Measurements from ENCODE around the gene DEXI. TPM values are rescaled to one million over a fixed set of nuclear protein-coding genes. Genes with fewer than 3 reads are reported as not detected.

DEXI gene
- total and polyA plus RNA-seq, 2 of the 13 experiments (the other 11 are each of a cell fraction or from before 2014, with no cell fraction given) = 51.5 to 70.4 TPM

DNA sequence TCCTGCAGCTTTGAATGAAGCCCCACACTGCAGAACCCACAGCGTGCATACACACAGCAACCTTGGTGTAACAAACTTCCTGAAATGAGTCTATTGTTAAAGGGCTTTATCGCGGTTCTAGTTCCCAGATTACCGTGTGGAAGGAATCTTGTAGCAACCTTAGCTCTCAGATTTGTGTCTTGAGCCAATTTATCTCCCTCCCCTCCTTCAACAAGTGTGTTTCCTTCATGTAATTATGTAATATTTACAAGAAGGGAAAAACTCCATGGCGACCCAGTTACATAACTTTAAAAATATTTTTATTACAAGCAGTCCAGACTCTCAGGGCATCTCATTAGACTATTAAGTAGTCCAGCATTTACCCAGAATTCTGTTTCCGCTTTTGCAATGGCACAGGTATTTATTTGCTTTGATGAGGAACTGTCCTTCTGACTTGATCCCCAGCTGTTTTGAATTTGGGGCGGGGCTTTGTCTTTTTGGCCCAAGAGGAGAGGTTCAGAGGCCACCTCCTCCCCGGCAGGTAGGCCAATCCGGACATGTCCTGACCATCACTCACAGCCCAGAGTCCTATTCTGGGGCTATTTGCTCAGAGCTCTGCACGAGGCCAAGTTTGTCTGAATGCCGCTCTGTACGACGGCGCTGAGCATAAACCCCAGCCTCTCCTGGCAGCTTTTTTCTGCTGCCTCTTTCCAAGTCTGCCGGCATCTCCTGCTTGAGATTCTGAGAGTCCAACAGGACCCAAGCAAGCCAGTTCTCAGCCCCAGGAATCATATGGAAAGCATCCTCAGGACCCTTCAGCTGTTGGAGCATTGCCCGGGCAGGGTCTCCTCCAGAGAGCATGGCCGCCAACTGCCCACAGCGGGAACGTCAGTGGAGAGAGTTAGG, 37.7 kb upstream of the DEXI start (continued):
- TF ChIP-seq, protein P1, sequence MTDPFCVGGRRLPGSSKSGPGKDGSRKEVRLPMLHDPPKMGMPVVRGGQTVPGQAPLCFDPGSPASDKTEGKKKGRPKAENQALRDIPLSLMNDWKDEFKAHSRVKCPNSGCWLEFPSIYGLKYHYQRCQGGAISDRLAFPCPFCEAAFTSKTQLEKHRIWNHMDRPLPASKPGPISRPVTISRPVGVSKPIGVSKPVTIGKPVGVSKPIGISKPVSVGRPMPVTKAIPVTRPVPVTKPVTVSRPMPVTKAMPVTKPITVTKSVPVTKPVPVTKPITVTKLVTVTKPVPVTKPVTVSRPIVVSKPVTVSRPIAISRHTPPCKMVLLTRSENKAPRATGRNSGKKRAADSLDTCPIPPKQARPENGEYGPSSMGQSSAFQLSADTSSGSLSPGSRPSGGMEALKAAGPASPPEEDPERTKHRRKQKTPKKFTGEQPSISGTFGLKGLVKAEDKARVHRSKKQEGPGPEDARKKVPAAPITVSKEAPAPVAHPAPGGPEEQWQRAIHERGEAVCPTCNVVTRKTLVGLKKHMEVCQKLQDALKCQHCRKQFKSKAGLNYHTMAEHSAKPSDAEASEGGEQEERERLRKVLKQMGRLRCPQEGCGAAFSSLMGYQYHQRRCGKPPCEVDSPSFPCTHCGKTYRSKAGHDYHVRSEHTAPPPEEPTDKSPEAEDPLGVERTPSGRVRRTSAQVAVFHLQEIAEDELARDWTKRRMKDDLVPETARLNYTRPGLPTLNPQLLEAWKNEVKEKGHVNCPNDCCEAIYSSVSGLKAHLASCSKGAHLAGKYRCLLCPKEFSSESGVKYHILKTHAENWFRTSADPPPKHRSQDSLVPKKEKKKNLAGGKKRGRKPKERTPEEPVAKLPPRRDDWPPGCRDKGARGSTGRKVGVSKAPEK (CRISPR knock-in tag; IDR thresholded peaks at IDR 0.05; ENCODE audit: borderline replicate concordance) = no peak
- no peak for TF ChIP-seq NFRKB (IDR thresholded peaks at IDR 0.05)
- TF ChIP-seq ZNF253 (CRISPR knock-in tag; IDR thresholded peaks at IDR 0.05; ENCODE audit: borderline replicate concordance) = no peak
- peak; percentile 18; the same call in 1 of the 2 replicates for TF ChIP-seq ZFY (CRISPR knock-in tag; IDR thresholded peaks at IDR 0.05)
- TF ChIP-seq ZNF761 (CRISPR knock-in tag; conservative IDR thresholded peaks at IDR 0.05) = no peak
- no peak for TF ChIP-seq TCF7 (IDR thresholded peaks at IDR 0.05; ENCODE audit: low read depth)
- no peak for TF ChIP-seq ZNF577 (CRISPR knock-in tag; IDR thresholded peaks at IDR 0.05; ENCODE audit: borderline replicate concordance, low read depth)
- TF ChIP-seq FOXJ3 (CRISPR knock-in tag; IDR thresholded peaks at IDR 0.05; ENCODE audit: borderline replicate concordance) = 0 out of 2 replicates have a peak, but pooled peaks have one; percentile 16
- no peak for TF ChIP-seq YEATS2 (CRISPR knock-in tag; IDR thresholded peaks at IDR 0.05; ENCODE audit: borderline replicate concordance)
- TF ChIP-seq, protein P2, sequence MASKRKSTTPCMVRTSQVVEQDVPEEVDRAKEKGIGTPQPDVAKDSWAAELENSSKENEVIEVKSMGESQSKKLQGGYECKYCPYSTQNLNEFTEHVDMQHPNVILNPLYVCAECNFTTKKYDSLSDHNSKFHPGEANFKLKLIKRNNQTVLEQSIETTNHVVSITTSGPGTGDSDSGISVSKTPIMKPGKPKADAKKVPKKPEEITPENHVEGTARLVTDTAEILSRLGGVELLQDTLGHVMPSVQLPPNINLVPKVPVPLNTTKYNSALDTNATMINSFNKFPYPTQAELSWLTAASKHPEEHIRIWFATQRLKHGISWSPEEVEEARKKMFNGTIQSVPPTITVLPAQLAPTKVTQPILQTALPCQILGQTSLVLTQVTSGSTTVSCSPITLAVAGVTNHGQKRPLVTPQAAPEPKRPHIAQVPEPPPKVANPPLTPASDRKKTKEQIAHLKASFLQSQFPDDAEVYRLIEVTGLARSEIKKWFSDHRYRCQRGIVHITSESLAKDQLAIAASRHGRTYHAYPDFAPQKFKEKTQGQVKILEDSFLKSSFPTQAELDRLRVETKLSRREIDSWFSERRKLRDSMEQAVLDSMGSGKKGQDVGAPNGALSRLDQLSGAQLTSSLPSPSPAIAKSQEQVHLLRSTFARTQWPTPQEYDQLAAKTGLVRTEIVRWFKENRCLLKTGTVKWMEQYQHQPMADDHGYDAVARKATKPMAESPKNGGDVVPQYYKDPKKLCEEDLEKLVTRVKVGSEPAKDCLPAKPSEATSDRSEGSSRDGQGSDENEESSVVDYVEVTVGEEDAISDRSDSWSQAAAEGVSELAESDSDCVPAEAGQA (IDR thresholded peaks at IDR 0.05; ENCODE audit: low read depth) = no peak
- TF ChIP-seq, protein P2 (CRISPR knock-in tag; IDR thresholded peaks at IDR 0.05; ENCODE audit: borderline replicate concordance) = no peak
- TF ChIP-seq ISL2 (CRISPR knock-in tag; IDR thresholded peaks at IDR 0.05) = 0 out of 2 replicates have a peak, but pooled peaks have one; percentile 12
- peak; percentile 52; the same call in 1 of the 2 replicates for TF ChIP-seq ZNF263 (CRISPR knock-in tag; IDR thresholded peaks at IDR 0.05)
- TF ChIP-seq PAF1 (CRISPR knock-in tag; IDR thresholded peaks at IDR 0.05) = no peak
- TF ChIP-seq KLF13 (CRISPR knock-in tag; IDR thresholded peaks at IDR 0.05) = no peak
- TF ChIP-seq RNF2 (conservative IDR thresholded peaks at IDR 0.05; ENCODE audit: low read depth) = no peak
- no peak for TF ChIP-seq KAT7 (CRISPR knock-in tag; IDR thresholded peaks at IDR 0.05; ENCODE audit: borderline replicate concordance)
- TF ChIP-seq MEIS2 (CRISPR knock-in tag; IDR thresholded peaks at IDR 0.05) = 0 out of 2 replicates have a peak, but pooled peaks have one; percentile 17
- no peak for TF ChIP-seq SKI (IDR thresholded peaks at IDR 0.05; ENCODE audit: partially characterized antibody)
- TF ChIP-seq RBM22 (optimal IDR thresholded peaks at IDR 0.05; ENCODE audit: low read length) = no peak
- TF ChIP-seq, protein P3, sequence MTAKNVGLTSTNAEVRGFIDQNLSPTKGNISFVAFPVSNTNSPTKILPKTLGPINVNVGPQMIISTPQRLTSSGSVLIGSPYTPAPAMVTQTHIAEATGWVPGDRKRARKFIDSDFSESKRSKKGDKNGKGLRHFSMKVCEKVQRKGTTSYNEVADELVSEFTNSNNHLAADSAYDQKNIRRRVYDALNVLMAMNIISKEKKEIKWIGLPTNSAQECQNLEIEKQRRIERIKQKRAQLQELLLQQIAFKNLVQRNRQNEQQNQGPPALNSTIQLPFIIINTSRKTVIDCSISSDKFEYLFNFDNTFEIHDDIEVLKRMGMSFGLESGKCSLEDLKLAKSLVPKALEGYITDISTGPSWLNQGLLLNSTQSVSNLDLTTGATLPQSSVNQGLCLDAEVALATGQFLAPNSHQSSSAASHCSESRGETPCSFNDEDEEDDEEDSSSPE (CRISPR knock-in tag; IDR thresholded peaks at IDR 0.05) = peak; percentile 75
